ENCODE measurements around the gene HMX1. TPM values are rescaled to one million over a fixed set of nuclear protein-coding genes. Genes with fewer than 3 reads are reported as not detected.

HMX1 gene
- total and polyA plus RNA-seq, 10 of the 15 experiments (the other 5 are each of a cell fraction or from before 2014, with no cell fraction given) = not detected

GRCh38 chr4:8893227-8893623 is 21.6 kb upstream of the HMX1 start:
- ATAC-seq (no peak), FAIRE-seq (no peak), DNase-seq (ENCODE audit: low read depth, low spot score) (no peak)
- no TSS peak for BruUV-seq (replicated peaks)
- no peaks in the 10 kb centered on the region for H3K36me3 ChIP-seq (ENCODE audit: control insufficient read depth in 2 of 2, insufficient read depth in 2 of 2, low read length in 1 of 2)
- in situ Hi-C loops (cut with MboI) = no loop called here
- no peak overlapping the region for H3K4me2 ChIP-seq (ENCODE audit: control insufficient read depth, insufficient read depth)
- POLR2A ChIA-PET = no interaction called here
- no peak overlapping the region for H3K4me3 ChIP-seq
- CTCF ChIA-PET = no interaction called here
- H3K27me3 ChIP-seq (replicated peaks in 1 of 2; ENCODE audit: control insufficient read depth in 2 of 2, insufficient read depth in 2 of 2, low read length in 1 of 2) = peaks cover 0 to 4% of the 10 kb centered on the region in 2 experiments; a peak in 2 of 4 replicates
- RAD21 ChIA-PET (ENCODE audit: unreplicated experiment) = no interaction called here
- H3K9ac ChIP-seq (ENCODE audit: control insufficient read depth, insufficient read depth, low read length) = no peak overlapping the region
- no peaks in the 10 kb centered on the region for H3K79me2 ChIP-seq (ENCODE audit: control insufficient read depth, insufficient read depth, low read length)
- H2AFZ ChIP-seq (ENCODE audit: control insufficient read depth, low read depth, low read length) = no peak overlapping the region
- SMC1A ChIA-PET (ENCODE audit: uncharacterized antibody, unreplicated experiment) = no interaction called here
- H4K20me1 ChIP-seq (ENCODE audit: control insufficient read depth, insufficient read depth) = no peaks in the 10 kb centered on the region
- no peaks in the 10 kb centered on the region; the same call in 2 of the 3 replicates for H3K9me3 ChIP-seq (replicated peaks; ENCODE audit: control insufficient read depth, insufficient read depth, low read length)
- intact Hi-C loops (cut with micrococcal nuclease; ENCODE audit: unreplicated experiment) = no loop called here
- H3K27ac ChIP-seq (ENCODE audit: control insufficient read depth, insufficient read depth) = no peak overlapping the region
- no peak for TF ChIP-seq RBBP5 (conservative IDR thresholded peaks at IDR 0.05)
- TF ChIP-seq PAX5 (IDR thresholded peaks at IDR 0.05; ENCODE audit: borderline replicate concordance, low read depth, low read length) = no peak
- TF ChIP-seq TBL1XR1 (IDR thresholded peaks at IDR 0.05; ENCODE audit: low read depth, low read length) = no peak
- no peak for TF ChIP-seq CTCF (IDR thresholded peaks at IDR 0.05 in 2 of 3, conservative IDR thresholded peaks at IDR 0.05 in 1 of 3; ENCODE audit: control insufficient read depth in 2 of 3, extremely low read depth in 1 of 3, insufficient read depth in 1 of 3, low read depth in 3 of 3, low read length in 3 of 3)
- TF ChIP-seq ZNF622 (IDR thresholded peaks at IDR 0.05) = no peak
- TF ChIP-seq ZNF592 (IDR thresholded peaks at IDR 0.05) = no peak
- TF ChIP-seq ZNF384 (IDR thresholded peaks at IDR 0.05; ENCODE audit: borderline replicate concordance, low read depth, low read length) = no peak
- no peaks in the 10 kb centered on the region for H3K4me1 ChIP-seq (ENCODE audit: control insufficient read depth, insufficient read depth, low read length)
- WGBS (ENCODE audit: insufficient coverage, insufficient replicate concordance, low lambda C conversion rate, missing lambda C conversion rate) = 30% methylated on average over 28 of the region's 41 CpGs
